ENCODE data around the gene NBEA. TPM values are rescaled to one million over a fixed set of nuclear protein-coding genes. Genes with fewer than 3 reads are reported as not detected.

Gene NBEA
- total RNA-seq, 4 donors from 2014 or later = 1.4 to 14.9 (median 4.1) TPM

GRCh38 chr13:35460061-35460460, 518.0 kb downstream of the NBEA start:
- TF ChIP-seq POLR2A (IDR thresholded peaks at IDR 0.05) (no peak), CTCF (IDR thresholded peaks at IDR 0.05) (no peak)
- H3K4me1 ChIP-seq = no peaks in the 10 kb centered on the region
- no peak overlapping the region for H3K27ac ChIP-seq
- no peaks in the 10 kb centered on the region for H3K9me3 ChIP-seq
- DNase-seq = no peak
- no peaks in the 10 kb centered on the region for H3K36me3 ChIP-seq
- no peaks in the 10 kb centered on the region for H3K27me3 ChIP-seq
- H3K4me3 ChIP-seq = no peak overlapping the region

- no peak overlapping the region for H3K4me3 ChIP-seq
- no peak for TF ChIP-seq CTCF (IDR thresholded peaks at IDR 0.05)
- TF ChIP-seq POLR2A (IDR thresholded peaks at IDR 0.05) = no peak
- H3K27ac ChIP-seq = no peak overlapping the region
- DNase-seq = no peak
- H3K36me3 ChIP-seq = no peaks in the 10 kb centered on the region
- H3K27me3 ChIP-seq = no peaks in the 10 kb centered on the region
- H3K9me3 ChIP-seq = no peaks in the 10 kb centered on the region
- no peaks in the 10 kb centered on the region for H3K4me1 ChIP-seq
These were observed 523.3 kb downstream of the NBEA start for GRCh38 chr13:35465371-35465770.

- no peaks in the 10 kb centered on the region for H3K36me3 ChIP-seq
- H3K9me3 ChIP-seq = peaks cover 0 to 6% (median 0%) of the 10 kb centered on the region in 4 donors
- no peak for TF ChIP-seq POLR2A (IDR thresholded peaks at IDR 0.05)
- TF ChIP-seq CTCF (IDR thresholded peaks at IDR 0.05) = no peak
- no peak overlapping the region for H3K4me3 ChIP-seq
- no peak overlapping the region for H3K27ac ChIP-seq
- H3K4me1 ChIP-seq = no peaks in the 10 kb centered on the region
- peaks cover 0 to 5% of the 10 kb centered on the region in 2 donors for H3K27me3 ChIP-seq
- DNase-seq = no peak
These were observed 526.1 kb downstream of the NBEA start for GRCh38 chr13:35468195-35468594.

GRCh38 chr13:35469806-35470525, 527.9 kb downstream of the NBEA start:
- H3K27me3 ChIP-seq = peaks cover 0 to 5% of the 10 kb centered on the region in 2 donors
- no peaks in the 10 kb centered on the region for H3K4me1 ChIP-seq
- no peaks in the 10 kb centered on the region for H3K36me3 ChIP-seq
- TF ChIP-seq CTCF (IDR thresholded peaks at IDR 0.05) = no peak
- TF ChIP-seq POLR2A (IDR thresholded peaks at IDR 0.05) = no peak
- H3K27ac ChIP-seq = peak overlapping the region in 1 of 4 donors; percentile 34
- H3K9me3 ChIP-seq = peaks cover 0 to 6% (median 0%) of the 10 kb centered on the region in 4 donors
- no peak overlapping the region for H3K4me3 ChIP-seq
- DNase-seq = no peak

- peak overlapping the region in 3 of 4 donors; percentile 18 to 39 (median 31) for H3K4me3 ChIP-seq
- H3K27me3 ChIP-seq = peaks cover 0 to 10% of the 10 kb centered on the region in 2 donors
These were observed 528.9 kb downstream of the NBEA start for GRCh38 chr13:35470671-35471661.

More at GRCh38 chr13:35470671-35471661, 528.9 kb downstream of the NBEA start:
- Histone ChIP-seq H3K36me3 (no peaks in the 10 kb centered on the region), H3K27ac (peak overlapping the region in 3 of 4 donors; percentile 32 to 48 (median 34)), H3K9me3 (peaks cover 0 to 6% (median 0%) of the 10 kb centered on the region in 4 donors), H3K4me1 (no peaks in the 10 kb centered on the region)
- DNase-seq = peak in 1 of 3 donors; percentile 50
- no peak for TF ChIP-seq CTCF (IDR thresholded peaks at IDR 0.05)
- no peak for TF ChIP-seq POLR2A (IDR thresholded peaks at IDR 0.05)
